Common myeloid progenitor, CD34-positive (primary cell): ENCODE measurements around the gene FOXA2.

Source experiments
- CTCF ChIA-PET: fragments of 350-600 bp; sonication (Branson Sonifier 250); formaldehyde crosslinking; loops from one replicate; lab custom pipeline; 2021; ENCODE audit warnings: antibody characterized with exemption; lab: Charles Lee
- POLR2A ChIA-PET: fragments of 350-600 bp; sonication (Branson Sonifier 250); formaldehyde crosslinking; loops from one replicate; lab custom pipeline; 2021; ENCODE audit warnings: antibody characterized with exemption; lab: Charles Lee
- DNase-seq, 3 donors: peaks; one replicate each; pipeline versions ENCODE4 v3.0.0 to v3.0.0-alpha.2; 2013
- H3K27ac ChIP-seq, 2 experiments: 1 replicate in 1 of 2; 2 replicates in 1 of 2; pipeline ENCODE4 v1.7.0; 2013; ENCODE audit warnings: inconsistent platforms in 2 of 2, low read length in 2 of 2, mild to moderate bottlenecking in 2 of 2, low read depth in 1 of 2, moderate library complexity in 1 of 2; ENCODE audit not compliant: severe bottlenecking in 2 of 2, insufficient read depth in 1 of 2, poor library complexity in 1 of 2
- H3K27me3 ChIP-seq, 5 experiments: replicated peaks in 2 of 5; 1 replicate in 3 of 5; 2 replicates in 2 of 5; pipeline versions ENCODE4 v1.6.1 to v1.7.0; 2013; ENCODE audit warnings: low read length in 4 of 5, mild to moderate bottlenecking in 2 of 5, moderate library complexity in 2 of 5, inconsistent platforms in 1 of 5; ENCODE audit not compliant: insufficient read depth in 5 of 5, control insufficient read depth in 4 of 5
- H3K36me3 ChIP-seq, 4 experiments: 1 replicate in 2 of 4; 2 replicates in 2 of 4; pipeline versions ENCODE4 v1.6.1 to v1.7.0; 2013; ENCODE audit warnings: low read length in 3 of 4, control low read depth in 1 of 4, mild to moderate bottlenecking in 1 of 4; ENCODE audit not compliant: control insufficient read depth in 4 of 4, insufficient read depth in 4 of 4
- H3K4me1 ChIP-seq, 4 experiments: 1 replicate in 3 of 4; 2 replicates in 1 of 4; pipeline versions ENCODE4 v1.6.1 to v1.7.1; 2013; ENCODE audit warnings: low read length in 3 of 4, mild to moderate bottlenecking in 3 of 4, control low read depth in 1 of 4, inconsistent platforms in 1 of 4, moderate library complexity in 1 of 4; ENCODE audit not compliant: control insufficient read depth in 4 of 4, insufficient read depth in 4 of 4; ENCODE audit errors: control extremely low read depth in 1 of 4
- H3K4me3 ChIP-seq, 7 experiments: 1 replicate in 4 of 7; 2 replicates in 3 of 7; pipeline versions ENCODE4 v1.5.1 to v1.7.0; 2013; ENCODE audit warnings: mild to moderate bottlenecking in 7 of 7, low read length in 6 of 7, moderate library complexity in 6 of 7, inconsistent platforms in 2 of 7, low read depth in 2 of 7, control low read depth in 1 of 7; ENCODE audit not compliant: insufficient read depth in 4 of 7, control insufficient read depth in 1 of 7; ENCODE audit errors: extremely low read depth in 1 of 7
- H3K9me3 ChIP-seq, 5 experiments: 1 replicate in 4 of 5; 2 replicates in 1 of 5; pipeline versions ENCODE4 v1.6.1 to v1.7.1; 2013; ENCODE audit warnings: low read length in 4 of 5, mild to moderate bottlenecking in 2 of 5, inconsistent platforms in 1 of 5, low read depth in 1 of 5, moderate library complexity in 1 of 5; ENCODE audit not compliant: control insufficient read depth in 4 of 5, insufficient read depth in 2 of 5; ENCODE audit errors: control extremely low read depth in 1 of 5
- WGBS: methylation state at CpG from one replicate; pipeline ENCODE4 v1.1.5; 2013; ENCODE audit not compliant: insufficient coverage; 5-methylcytosine and 5-hydroxymethylcytosine counted together

FOXA2 gene

GRCh38 chr20:22562620-22563019 lies 21.8 kb downstream of the FOXA2 start:
- Histone ChIP-seq H3K4me3 (no peak overlapping the region), H3K9me3 (peaks cover 0 to 3% (median 0%) of the 10 kb centered on the region in 5 experiments), H3K4me1 (no peaks in the 10 kb centered on the region), H3K27ac (no peak overlapping the region), H3K27me3 (peaks cover 42 to 99% (median 61%) of the 10 kb centered on the region in 5 experiments), H3K36me3 (no peaks in the 10 kb centered on the region)
- DNase-seq: no peak
- ChIA-PET CTCF (interaction anchor here (1.4 to 3.0 kb wide), 3 partner anchors 11 to 24 kb away, joined by 3 to 14 read pairs (median 7); no protein-coding TSS in a partner anchor), POLR2A (interaction anchor here (1.2 kb wide), 1 partner anchor 16 kb away, joined by 5 read pairs; no protein-coding TSS in a partner anchor)
- 20% methylated on average over 1 of the region's 4 CpGs for WGBS

- ChIA-PET CTCF (interaction anchor here (1.4 to 3.0 kb wide), 2 partner anchors 10 to 12 kb away, joined by 3 to 14 read pairs; no protein-coding TSS in a partner anchor), POLR2A (no interaction called here)
- peaks cover 37 to 98% (median 55%) of the 10 kb centered on the region in 5 experiments for H3K27me3 ChIP-seq
- WGBS: 21% methylated on average over 4 of the region's 9 CpGs
- peaks cover 0 to 3% (median 0%) of the 10 kb centered on the region in 5 experiments for H3K9me3 ChIP-seq
- H3K36me3 ChIP-seq: no peaks in the 10 kb centered on the region
- DNase-seq: no peak
- H3K27ac ChIP-seq: no peak overlapping the region
- H3K4me1 ChIP-seq: no peaks in the 10 kb centered on the region
- no peak overlapping the region for H3K4me3 ChIP-seq
Measured at GRCh38 chr20:22561965-22562577, 22.3 kb downstream of the FOXA2 start.

GRCh38 chr20:22560817-22561216 lies 23.6 kb downstream of the FOXA2 start:
- 7% methylated on average over 16 of the region's 16 CpGs for WGBS
- no peak for DNase-seq

GRCh38 chr20:22559711-22560318 lies 24.6 kb downstream of the FOXA2 start:
- WGBS: 13% methylated on average over 6 of the region's 6 CpGs
- H3K4me1 ChIP-seq: no peaks in the 10 kb centered on the region
- no peak for DNase-seq
- no peak overlapping the region for H3K4me3 ChIP-seq
- peaks cover 0 to 3% (median 0%) of the 10 kb centered on the region in 5 experiments for H3K9me3 ChIP-seq
- CTCF ChIA-PET: no interaction called here
- H3K36me3 ChIP-seq: no peaks in the 10 kb centered on the region
- POLR2A ChIA-PET: no interaction called here
- H3K27me3 ChIP-seq: peaks cover 18 to 84% (median 42%) of the 10 kb centered on the region in 5 experiments
- H3K27ac ChIP-seq: no peak overlapping the region

More at GRCh38 chr20:22560817-22561216, 23.6 kb downstream of the FOXA2 start:
- no peak overlapping the region for H3K4me3 ChIP-seq
- CTCF ChIA-PET: no interaction called here
- peaks cover 26 to 90% (median 46%) of the 10 kb centered on the region in 5 experiments for H3K27me3 ChIP-seq
- POLR2A ChIA-PET: no interaction called here
- H3K4me1 ChIP-seq: no peaks in the 10 kb centered on the region
- peaks cover 0 to 3% (median 0%) of the 10 kb centered on the region in 5 experiments for H3K9me3 ChIP-seq
- no peaks in the 10 kb centered on the region for H3K36me3 ChIP-seq
- H3K27ac ChIP-seq: no peak overlapping the region

GRCh38 chr20:22557403-22558276 lies 26.7 kb downstream of the FOXA2 start:
- ChIA-PET POLR2A (no interaction called here), CTCF (no interaction called here)
- Histone ChIP-seq H3K27me3 (peaks cover 8 to 74% (median 30%) of the 10 kb centered on the region in 5 experiments), H3K9me3 (peaks cover 0 to 3% (median 2%) of the 10 kb centered on the region in 5 experiments), H3K4me1 (no peaks in the 10 kb centered on the region), H3K27ac (no peak overlapping the region), H3K36me3 (no peaks in the 10 kb centered on the region), H3K4me3 (no peak overlapping the region)
- no peak for DNase-seq
- WGBS: 91% methylated on average over 11 of the region's 13 CpGs

- ChIA-PET POLR2A (no interaction called here), CTCF (no interaction called here)
- 97% methylated on average over 3 of the region's 8 CpGs for WGBS
- H3K4me1 ChIP-seq: no peaks in the 10 kb centered on the region
- no peak overlapping the region for H3K4me3 ChIP-seq
- H3K36me3 ChIP-seq: no peaks in the 10 kb centered on the region
- peaks cover 4 to 64% (median 25%) of the 10 kb centered on the region in 5 experiments for H3K27me3 ChIP-seq
- peaks cover 0 to 3% (median 2%) of the 10 kb centered on the region in 5 experiments for H3K9me3 ChIP-seq
- H3K27ac ChIP-seq: no peak overlapping the region
- DNase-seq: no peak
Measured at GRCh38 chr20:22556565-22557056, 27.8 kb downstream of the FOXA2 start.
